NCI-H2029 (cell line): Measurements from ENCODE around the gene CYP21A2.
"Not testable (repeated sequence)": the region's sequence is repeated elsewhere in the genome, so short reads cannot be mapped to it uniquely, and the experiment has no call there.

Experiments
- DNase-seq: peaks from one replicate; lab custom pipeline; 2025; lab: John Stamatoyannopoulos, UW

Gene CYP21A2

GRCh38 chr6:32037598-32038524, at the start of gene CYP21A2:
TSS of gene CYP21A2 (plus strand) at chr6:32038415. CDS start at chr6:32038423, 8 bp downstream.
- DNase-seq: not testable (repeated sequence)

GRCh38 chr6:31989363-31989762, 48.9 kb upstream of the CYP21A2 start:
- not testable (repeated sequence) for DNase-seq

GRCh38 chr6:31994421-31994820, 43.8 kb upstream of the CYP21A2 start:
- not testable (repeated sequence) for DNase-seq

DNA sequence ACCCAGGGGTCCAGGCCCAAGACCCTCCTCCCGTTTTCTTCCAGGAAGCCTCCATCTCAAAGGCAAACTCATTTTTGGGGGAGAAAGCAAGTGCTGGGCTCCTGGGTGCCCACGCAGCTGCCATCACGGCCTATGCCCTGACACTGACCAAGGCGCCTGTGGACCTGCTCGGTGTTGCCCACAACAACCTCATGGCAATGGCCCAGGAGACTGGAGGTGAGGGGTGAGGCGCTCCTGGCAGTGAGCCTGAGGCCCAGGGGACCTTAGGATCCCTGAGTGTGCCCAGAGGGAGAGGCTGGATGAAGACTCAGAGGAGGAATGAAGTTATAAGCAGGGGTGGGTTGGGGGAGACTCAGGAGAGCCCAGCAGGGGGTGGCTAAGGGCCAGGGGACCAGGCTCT, 41.8 kb upstream of the CYP21A2 start:
- not testable (repeated sequence) for DNase-seq

DNA sequence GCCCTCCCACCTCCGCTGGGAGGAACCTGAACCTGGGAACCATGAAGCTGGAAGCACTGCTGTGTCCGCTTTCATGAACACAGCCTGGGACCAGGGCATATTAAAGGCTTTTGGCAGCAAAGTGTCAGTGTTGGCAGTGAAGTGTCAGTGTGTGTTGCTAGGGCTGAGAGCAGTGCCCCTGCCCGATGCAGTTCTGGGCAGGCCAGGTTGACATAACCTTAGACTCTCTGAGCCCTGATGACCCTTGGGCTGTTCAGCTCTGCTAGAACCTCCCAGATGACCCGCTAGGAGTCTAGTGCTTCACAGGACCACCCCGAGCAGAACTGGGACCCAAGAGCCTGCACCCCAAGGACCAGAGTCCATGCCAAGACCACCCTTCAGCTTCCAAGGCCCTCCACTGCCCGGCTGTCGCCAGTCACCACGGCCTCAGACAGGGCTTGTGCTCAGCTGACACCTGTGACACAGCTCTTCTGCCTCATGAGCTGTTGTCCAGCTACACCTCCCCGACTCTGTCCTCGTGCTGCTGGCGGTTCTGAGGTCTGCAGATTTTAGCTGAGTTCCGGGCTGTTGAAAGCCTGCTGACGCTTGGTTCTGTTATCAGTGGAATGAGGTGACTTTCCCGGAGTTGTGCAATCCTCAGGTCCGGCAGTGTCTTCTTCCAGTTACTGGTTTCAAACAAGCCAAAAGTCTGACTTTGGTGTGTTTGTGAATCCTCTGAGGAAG, 35.5 kb upstream of the CYP21A2 start:
- DNase-seq: not testable (repeated sequence)

GRCh38 chr6:32003301-32003700, 34.9 kb upstream of the CYP21A2 start:
- DNase-seq: not testable (repeated sequence)

DNA sequence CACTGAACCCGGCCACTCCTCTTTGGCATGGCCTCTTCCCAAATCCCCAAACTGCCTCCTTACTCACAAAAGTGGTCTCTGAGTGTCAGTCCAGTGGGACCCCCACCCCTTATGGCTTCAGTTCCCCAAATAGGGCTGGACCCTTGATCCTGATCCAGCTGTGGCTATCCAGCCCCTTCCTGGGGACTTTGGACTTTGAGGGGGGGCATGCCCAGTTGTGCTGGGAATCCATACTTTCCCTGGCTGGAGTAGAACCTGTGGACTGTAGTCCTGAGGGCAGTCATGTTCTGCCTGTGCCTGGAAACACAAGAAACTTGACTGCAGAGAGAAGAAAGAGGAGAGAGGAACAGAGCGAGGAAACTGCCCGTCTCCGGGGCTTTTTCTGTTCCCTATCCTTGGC, 33.8 kb upstream of the CYP21A2 start:
- DNase-seq: not testable (repeated sequence)

GRCh38 chr6:32004864-32005537, 33.2 kb upstream of the CYP21A2 start:
- DNase-seq: not testable (repeated sequence)

- DNase-seq: not testable (repeated sequence)
Observed at GRCh38 chr6:32005538-32005880, 32.7 kb upstream of the CYP21A2 start.

GRCh38 chr6:32005991-32006529, 32.2 kb upstream of the CYP21A2 start:
- DNase-seq: not testable (repeated sequence)

DNA sequence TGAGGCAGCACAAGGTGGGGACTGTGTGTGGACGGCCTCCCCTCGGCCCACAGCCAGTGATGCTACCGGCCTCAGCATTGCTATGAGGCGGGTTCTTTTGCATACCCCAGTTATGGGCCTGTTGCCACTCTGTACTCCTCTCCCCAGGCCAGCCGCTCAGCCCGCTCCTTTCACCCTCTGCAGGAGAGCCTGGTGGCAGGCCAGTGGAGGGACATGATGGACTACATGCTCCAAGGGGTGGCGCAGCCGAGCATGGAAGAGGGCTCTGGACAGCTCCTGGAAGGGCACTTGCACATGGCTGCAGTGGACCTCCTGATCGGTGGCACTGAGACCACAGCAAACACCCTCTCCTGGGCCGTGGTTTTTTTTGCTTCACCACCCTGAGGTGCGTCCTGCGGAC, 31.1 kb upstream of the CYP21A2 start:
- not testable (repeated sequence) for DNase-seq

GRCh38 chr6:32008037-32008436, 30.2 kb upstream of the CYP21A2 start:
- DNase-seq: not testable (repeated sequence)

DNA sequence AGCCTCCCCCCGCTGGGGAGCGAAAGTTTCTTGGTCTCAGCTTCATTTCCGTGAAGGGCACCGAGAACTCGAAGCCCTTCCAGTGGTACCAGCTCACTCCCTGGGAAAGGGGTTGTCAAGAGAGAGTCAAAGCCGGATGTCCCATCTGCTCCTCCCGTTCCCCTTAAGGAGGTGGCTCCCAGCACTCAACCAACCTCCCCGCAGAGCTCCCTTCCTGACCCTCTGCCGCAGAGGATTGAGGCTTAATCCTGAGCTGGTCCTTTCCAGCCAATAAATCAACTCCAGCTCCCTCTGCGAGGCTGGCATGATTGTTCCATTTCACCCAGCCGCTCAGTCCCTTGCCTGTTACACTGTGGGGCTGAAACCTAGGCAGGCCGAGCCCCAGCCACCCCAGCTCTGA, 29.6 kb upstream of the CYP21A2 start:
- DNase-seq: not testable (repeated sequence)

DNA sequence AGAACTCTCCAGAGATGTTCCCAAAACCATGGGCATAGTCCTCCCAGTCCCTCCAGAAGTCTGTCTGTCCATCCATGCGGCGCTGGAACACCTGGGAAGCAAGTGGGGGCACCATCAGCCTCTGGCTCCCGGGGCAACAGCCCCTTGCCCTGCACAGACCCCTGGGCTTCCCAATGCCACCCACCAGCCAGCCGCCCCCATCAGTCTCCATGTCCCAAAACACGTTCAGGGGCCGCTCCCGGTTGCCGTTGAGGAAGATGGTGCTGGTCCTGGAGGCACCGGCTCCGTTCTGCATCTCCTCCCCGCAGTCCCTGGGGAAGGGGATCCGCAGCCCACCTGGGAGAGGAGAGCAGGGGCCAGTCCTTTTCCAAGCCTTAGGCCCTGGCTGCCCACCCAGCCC, 28.7 kb upstream of the CYP21A2 start:
- DNase-seq: not testable (repeated sequence)

- not testable (repeated sequence) for DNase-seq
Observed at GRCh38 chr6:32010856-32011530, 27.2 kb upstream of the CYP21A2 start.

DNA sequence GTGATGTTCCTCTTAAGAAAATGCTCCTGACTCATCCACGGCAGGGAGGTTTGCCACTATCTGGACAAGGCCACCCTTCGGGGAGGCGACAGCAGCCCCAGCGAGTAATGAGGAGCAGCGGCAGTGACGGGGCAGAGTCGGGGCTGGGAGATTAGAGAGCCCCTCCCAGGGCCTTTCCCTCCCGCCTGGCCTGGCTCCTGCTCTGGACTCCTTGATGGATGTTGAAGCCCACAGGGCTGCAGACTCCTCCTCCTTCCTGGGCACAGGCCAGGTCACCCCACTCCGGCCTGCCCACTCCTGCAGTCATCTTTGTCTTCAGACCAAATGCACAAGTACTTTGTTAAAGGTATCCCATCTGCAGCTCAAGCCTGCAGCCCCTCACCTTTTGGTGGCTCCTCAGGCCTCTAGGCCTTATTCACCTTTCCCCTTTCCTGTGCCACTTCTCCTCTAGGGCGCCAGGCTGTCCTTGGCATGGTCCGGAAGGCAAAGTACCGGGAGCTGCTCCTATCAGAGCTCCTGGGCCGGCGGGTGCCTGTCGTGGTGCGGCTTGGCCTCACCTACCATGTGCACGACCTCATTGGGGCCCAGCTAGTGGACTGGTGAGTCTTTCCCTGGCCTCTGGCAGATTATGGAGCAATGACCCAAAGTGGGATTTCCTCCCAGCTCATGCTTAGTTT, 25.1 kb upstream of the CYP21A2 start:
- not testable (repeated sequence) for DNase-seq

DNA sequence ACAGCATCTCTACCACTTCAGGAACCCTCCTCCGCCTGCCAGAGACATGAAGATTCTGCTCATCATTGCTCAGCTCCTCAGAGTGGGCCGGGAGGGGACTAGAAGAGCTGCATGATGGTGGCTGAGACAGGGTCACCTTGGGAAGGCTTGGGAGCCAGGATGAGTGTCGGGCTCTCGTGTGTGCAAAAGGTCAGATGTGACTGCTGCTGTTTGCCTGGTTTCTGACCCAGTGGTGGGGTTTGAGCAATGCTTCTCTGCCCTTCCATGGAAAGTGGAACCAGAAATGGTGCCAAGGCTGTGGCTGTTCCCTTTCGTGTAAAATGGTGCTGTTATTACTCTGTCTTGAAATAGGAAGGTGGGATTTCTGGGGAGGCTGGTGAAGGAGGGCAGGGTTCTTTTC, 24.5 kb upstream of the CYP21A2 start:
- not testable (repeated sequence) for DNase-seq

DNA sequence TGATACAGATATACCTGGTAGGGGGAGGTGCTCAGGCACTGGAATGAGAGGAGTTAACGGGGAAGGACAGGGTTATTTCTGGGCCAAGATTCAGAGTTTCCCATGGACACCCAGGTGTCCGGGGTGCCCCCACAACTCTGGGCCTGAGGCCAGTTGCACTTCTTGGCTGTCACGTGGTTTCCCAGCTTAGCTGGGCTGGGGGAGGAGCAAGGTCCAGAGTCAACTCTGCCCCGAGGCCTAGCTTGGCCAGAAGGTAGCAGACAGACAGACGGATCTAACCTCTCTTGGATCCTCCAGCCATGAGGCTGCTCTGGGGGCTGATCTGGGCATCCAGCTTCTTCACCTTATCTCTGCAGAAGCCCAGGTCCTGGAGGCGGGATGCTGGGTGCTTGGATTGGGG, 23.7 kb upstream of the CYP21A2 start, which contains the start of gene C4B:
Gene C4B, plus strand, starts transcription at position 249 of the 400 bp plus-strand sequence. Its CDS starts 51 bp downstream, at position 300.
- DNase-seq: not testable (repeated sequence)

DNA sequence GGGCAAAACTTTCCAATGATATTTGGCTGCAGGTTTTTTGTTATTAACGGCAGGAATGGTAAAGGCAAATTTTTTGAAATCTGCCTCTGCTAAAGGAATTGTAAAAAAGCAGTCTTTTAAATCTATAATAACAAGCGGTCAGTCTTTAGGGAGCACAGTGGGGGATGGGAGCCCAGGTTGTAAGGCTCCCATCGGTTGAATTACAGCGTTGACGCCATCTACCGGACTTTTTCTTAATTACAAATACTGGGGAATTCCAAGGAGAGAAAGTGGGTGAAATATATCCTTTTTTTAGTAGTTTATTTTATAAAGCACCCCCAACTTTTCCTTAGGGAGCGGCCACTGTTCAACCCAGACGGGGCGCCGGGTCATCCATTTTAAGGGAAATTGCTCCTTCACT, 16.1 kb upstream of the CYP21A2 start:
- DNase-seq: not testable (repeated sequence)

DNA sequence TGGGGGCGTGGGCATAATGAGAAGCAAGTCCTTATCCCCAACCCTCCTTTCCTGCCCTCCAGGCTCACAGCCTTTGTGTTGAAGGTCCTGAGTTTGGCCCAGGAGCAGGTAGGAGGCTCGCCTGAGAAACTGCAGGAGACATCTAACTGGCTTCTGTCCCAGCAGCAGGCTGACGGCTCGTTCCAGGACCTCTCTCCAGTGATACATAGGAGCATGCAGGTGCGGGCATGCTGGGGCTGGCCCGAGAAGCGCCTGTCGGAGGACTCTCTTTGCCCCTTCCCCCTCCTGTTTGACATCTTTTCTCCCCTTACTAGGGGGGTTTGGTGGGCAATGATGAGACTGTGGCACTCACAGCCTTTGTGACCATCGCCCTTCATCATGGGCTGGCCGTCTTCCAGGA, 9.6 kb upstream of the CYP21A2 start:
- DNase-seq: not testable (repeated sequence)

GRCh38 chr6:32029553-32029952, 8.7 kb upstream of the CYP21A2 start:
- not testable (repeated sequence) for DNase-seq
